Stimulated activated CD4-positive, alpha-beta T cell treated with anti-CD3 and anti-CD28 coated beads, Interleukin-4, amount 100 ng/mL, for 4 hours (primary cell): ENCODE results near the gene AARS1.
A peak's percentile ranks its signal among the peaks of the same experiment; 100 is the strongest.
"Not testable (repeated sequence)": the region's sequence is repeated elsewhere in the genome, so short reads cannot be mapped to it uniquely, and the experiment has no call there.

Experiments
- DNase-seq, 2 experiments: peaks; one replicate each; pipeline ENCODE4 v3.0.0-alpha.2; 2020

The AARS1 gene

GRCh38 chr16:70270176-70270575 is 19.1 kb downstream of the AARS1 start:
- no peak for DNase-seq

DNA sequence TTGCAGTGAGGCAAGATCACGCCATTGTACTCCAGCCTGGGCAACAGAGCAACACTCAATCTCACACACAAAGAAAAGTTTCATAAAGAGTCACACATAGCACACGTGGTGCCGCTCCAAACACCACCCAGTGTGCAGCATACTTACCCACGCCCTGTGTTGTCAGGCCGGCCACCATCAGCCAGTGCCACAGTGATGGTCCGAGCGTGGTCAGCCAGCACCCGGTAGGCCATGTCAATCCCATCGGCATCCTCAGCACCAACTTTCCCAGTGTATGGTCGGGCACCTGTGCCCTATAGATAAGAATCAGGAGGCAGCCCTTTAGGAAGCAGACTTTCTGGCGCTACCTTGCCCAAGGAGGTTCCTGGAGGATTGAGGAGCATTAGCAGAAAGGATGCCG is 19.8 kb downstream of the AARS1 start:
- DNase-seq, result no peak

- not testable (repeated sequence) for DNase-seq
Observed at GRCh38 chr16:70267922-70268321, 21.4 kb downstream of the AARS1 start.

DNA sequence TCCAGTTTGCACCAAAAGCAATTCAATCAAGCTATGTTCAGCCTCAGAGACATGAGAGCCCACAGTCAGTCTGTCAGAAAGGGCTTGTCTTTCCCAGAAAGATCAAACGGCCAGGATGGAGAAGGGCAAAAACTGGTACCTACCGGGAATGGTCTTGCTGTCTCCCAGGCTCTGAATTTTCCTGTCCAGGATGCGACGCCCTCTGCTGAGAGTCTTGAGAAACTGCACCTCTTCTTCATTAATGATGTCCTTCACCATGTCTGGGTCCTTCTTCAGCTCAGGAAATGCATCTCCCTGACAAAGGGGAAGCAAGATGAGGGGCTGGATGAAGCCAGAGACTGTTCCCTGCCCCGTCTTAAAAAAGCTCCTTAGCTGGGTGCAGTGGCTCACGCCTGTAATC is 21.8 kb downstream of the AARS1 start:
- no peak for DNase-seq

- not testable (repeated sequence) for DNase-seq
Observed at GRCh38 chr16:70259903-70260302, 29.4 kb downstream of the AARS1 start.

DNA sequence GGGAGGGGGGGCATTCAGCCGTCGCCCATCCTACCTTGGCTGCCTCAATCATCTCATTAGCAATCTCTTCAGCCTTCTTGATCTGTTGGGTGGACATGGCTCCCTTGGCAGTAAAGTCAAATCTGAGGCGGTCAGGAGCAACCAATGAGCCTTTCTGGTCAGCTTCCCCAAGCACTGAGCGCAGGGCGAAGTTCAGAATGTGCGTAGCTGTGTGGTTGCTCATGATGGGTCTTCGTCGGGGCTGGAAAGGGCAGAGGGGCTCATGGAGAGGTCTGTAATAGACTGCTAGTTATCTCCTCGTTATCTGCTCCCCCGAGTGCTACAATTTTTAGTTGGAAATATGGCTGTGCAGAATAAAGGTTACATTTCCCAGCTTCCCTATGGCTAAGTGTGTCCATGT is 30.4 kb downstream of the AARS1 start:
- no peak for DNase-seq

- no peak for DNase-seq
Observed at GRCh38 chr16:70258065-70258464, 31.2 kb downstream of the AARS1 start.

GRCh38 chr16:70257391-70257790 is 31.9 kb downstream of the AARS1 start:
- no peak for DNase-seq

DNA sequence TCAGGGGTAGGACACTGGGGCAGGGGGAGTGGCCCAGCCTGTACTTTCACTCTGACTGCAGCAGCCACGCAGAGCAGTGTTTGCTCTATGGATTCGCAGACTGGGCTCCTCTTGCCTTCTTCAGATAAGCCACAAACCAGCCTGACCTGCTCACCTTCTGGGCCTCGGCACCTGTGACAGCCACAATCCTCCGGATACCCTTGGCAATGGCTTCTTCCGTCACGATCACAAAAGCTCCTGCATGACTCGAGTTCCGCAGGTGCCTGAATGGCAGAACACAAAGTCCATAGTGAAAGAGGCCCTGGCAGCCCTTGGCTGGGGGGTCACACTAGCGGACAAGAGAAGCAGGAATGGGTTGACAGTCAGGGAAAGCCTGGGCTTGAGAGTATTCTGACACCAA is 33.7 kb downstream of the AARS1 start:
- no peak for DNase-seq

DNA sequence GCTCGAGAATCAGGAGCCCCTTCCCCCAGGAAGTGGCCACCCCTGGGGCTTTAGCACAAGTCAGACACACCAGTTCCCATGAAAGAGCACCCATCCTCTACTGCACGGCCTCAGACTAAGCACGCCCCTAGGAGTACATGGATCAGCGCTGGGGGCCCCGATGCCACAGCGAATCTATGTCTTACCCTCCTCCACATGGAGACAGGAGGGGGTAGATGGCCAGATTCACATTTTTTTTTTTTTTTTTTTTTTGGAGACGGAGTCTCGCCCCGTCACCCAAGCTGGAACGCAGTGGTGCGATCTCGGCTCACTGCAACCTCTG is 34.4 kb downstream of the AARS1 start:
- DNase-seq, result no peak

GRCh38 chr16:70254180-70254964 is 34.9 kb downstream of the AARS1 start:
- DNase-seq, result no peak

- peak; percentile 3 to 22 for DNase-seq
Observed at GRCh38 chr16:70253291-70254106, 35.8 kb downstream of the AARS1 start.

DNA sequence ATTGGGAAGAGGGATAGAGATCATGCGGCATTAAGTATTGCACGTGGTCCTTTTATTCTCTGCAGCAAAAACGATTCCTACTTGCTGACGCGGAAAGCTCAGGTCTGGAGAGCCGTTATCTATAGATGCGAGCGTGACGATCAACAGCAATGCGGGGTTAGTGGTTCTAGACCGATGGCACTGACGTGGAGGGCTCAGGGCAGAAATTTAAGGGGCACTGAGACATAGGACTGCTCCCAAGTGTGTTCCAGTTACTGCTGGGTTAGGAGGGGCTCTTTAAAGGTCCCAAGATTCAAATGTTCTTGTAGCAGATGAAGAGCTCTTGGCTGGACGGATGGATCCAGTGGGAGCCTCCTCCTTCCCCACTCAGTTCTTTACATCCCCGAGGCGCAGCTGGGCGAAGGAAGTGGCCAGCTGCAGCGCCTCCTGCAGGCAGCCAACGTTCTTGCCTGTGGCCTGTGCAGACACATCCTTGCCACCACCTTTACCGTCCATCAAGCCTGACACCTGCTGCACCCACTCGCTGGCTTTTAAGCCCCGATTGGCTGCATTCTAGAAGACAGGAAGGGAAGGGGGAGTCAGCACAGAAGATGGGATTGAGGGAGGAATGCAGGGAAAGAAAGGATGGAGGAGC is 36.8 kb downstream of the AARS1 start:
- DNase-seq, result no peak

DNA sequence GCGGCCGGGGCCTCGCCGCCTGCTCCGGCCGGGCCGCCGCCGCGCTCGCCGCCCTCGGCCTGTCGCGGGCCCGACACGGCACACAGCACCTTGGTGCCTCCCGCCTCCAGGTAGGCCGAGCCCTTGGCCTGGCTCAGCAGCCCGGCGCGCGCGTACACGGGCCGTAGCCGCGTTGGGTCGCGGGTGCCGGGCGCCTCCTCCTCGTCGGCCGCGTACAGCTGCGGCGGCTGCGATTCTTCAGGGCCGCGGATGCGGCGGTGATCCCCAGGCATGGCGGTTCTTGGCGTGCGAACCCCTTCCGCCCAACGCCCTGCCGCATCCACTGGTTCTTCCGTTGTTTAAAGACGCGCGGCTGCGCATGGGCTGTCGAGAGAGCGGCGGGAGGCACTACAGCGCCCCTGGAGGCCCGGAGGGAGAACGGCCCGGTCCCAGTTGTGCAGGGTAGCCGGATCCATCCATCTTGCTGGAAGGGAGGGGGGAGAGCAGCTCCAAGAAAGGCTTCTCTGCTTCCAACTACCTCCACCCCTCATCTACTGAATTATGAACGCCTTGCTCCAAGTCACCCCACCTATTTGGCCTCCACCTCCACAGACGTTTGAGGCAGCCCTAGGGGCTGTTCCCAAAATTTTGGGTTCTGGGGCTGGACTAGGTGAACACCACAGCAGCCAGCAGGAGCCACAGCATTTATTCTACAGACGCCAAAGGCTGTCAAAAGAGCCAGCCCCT is 37.5 kb downstream of the AARS1 start, which contains the start of gene EXOSC6:
Gene EXOSC6, minus strand, starts transcription at position 312 of the 726 bp plus-strand sequence. Its CDS starts 40 bp downstream, at position 272.
- DNase-seq, result peak; percentile 87 to 89

DNA sequence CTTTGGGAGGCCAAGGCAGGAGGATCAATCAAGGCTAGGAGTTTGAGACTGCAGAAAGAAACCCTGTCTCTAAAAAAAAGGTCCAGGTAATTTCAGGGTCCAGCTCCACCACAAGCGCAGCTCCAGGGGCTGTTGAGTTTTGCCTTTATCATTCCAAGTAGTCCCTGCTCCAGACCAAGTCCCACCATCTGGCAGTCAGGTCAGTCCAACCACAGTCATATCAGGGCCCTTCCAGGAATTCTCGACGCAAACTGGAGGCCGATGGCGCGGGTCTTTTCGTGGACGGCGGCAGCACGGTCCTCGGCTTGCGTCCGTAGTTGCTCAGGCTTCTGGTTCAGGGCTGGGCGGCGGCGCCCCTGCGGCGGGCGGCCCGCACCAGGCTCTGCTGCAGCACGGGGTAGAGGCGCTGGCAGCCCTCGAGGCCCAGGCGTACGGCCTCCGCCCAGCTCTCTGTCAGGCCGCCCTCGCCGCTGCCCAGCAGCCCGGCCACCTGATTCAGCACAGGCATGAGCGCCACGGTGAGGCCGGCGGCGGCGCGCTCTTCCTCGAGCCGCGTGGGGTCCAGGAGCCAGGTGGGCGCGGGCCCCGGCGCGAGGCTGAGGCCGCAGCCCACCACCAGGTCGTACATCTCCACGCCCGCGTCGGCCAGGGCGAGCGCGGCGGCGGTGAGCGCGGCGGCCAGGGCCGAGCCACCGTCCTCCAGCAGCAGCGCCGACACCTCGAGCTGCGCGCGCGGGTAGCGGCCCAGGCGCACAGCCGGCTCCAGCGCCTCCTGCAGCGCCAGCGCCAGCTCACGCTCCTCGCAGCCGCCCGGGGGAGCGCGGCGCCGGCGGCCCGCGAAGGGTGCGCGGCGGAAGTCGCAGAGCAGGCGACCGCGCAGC is 38.3 kb downstream of the AARS1 start:
- peak in 1 of 2 experiments; percentile 40 for DNase-seq

GRCh38 chr16:70249697-70250096 is 39.6 kb downstream of the AARS1 start:
- not testable (repeated sequence) for DNase-seq

GRCh38 chr16:70238773-70239172 is 50.5 kb downstream of the AARS1 start:
- DNase-seq, result not testable (repeated sequence)

DNA sequence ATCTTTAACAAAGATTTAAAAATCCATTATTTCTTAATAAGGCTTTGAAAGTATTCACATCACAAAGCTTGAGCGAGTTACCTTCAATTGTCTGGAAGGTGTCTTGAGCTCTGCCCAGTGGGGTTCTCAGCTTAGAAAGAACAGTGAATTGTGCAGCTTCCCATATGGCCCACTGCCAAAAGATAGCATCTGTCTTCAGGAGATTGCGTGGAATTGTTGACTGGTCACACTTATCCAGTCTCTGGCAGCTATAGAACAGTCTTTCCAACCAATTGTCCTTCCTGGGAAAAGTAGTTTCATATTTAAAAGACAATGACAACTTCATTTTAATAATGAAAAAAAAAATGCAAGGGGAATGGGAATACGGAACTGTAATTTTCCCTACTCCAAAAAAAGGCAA is 57.5 kb downstream of the AARS1 start:
- not testable (repeated sequence) for DNase-seq

DNA sequence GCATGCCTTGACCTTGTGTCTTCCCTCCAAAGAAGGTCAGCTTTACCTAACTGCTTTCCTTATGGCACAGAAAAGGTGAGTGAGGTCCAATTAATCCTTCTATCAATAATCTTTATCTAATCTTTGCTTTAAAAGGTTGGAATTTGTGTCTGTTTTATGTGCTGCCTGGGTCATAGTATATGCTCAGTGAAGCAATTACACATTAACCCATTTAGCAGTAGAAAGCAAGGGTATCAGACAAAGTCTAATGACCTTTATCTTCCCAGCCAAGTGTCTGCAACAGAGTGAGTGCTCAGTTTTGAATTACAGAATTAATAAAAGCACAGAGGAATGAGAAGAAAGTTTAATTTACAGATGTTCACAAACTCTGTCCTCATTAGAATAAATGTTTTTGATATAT is 63.3 kb downstream of the AARS1 start:
- not testable (repeated sequence) for DNase-seq

GRCh38 chr16:70225430-70225829 is 63.9 kb downstream of the AARS1 start:
- not testable (repeated sequence) for DNase-seq

DNA sequence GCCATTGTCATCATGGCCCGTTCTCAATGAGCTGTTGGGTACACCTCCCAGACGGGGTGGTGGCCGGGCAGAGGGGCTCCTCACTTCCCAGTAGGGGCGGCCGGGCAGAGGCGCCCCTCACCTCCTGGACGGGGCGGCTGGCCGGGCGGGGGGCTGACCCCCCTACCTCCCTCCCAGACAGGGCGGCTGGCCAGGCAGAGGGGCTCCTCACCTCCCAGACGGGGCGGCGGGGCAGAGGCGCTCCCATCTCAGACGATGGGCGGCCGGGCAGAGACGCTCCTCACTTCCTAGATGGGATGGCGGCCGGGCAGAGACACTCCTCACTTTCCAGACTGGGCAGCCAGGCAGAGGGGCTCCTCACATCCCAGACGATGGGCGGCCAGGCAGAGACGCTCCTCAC is 64.7 kb downstream of the AARS1 start:
- not testable (repeated sequence) for DNase-seq
